ENCODE data around the gene SGF29.
"Not testable (repeated sequence)": the region's sequence is repeated elsewhere in the genome, so short reads cannot be mapped to it uniquely, and the experiment has no call there.

SGF29 gene

DNA sequence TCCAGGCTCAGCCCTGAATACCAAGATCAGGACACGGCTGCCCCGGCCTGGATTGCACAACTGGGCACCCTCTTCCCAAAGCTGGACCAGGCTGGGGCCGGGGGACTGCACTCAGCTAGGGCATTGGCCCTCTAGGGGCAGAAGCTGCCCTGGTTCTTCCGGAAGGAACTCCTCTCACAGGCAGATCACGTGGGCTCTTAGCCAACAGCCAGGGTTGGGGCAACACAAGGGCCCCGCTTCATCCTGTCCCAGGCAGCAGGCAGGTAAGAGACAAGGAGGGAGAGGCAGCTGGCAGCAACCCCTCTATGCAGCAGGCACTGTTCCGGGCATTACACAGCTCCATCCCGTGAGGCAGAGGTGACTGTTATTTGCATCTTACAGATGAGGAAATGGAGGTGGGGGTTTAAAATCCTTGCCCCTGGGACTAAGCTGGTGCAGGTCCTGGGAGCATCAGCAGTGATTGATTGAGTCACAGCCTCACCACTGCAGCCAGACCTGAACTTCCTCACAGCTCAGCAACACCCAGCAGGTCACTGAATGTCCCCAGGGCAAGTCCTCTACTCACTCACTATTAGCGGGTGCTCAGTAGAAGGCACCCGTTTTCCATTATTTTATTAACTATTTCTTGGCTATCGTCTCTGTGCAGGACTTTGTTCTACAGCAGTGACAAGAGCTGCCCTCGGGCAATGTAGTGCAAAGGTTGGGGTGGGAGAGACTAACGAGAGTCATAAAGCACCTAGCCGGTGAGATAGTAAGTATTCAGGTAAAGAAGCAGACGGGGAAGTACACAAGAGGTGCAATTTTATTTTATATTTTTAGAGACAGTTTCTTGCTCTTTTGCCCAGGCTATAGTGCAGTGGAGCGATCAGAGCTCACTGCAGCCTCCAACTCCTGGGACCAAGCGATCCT is 45.9 kb downstream of the SGF29 start:
- WGBS: no CpG with 5 or more reads among the region's 17 CpGs

DNA sequence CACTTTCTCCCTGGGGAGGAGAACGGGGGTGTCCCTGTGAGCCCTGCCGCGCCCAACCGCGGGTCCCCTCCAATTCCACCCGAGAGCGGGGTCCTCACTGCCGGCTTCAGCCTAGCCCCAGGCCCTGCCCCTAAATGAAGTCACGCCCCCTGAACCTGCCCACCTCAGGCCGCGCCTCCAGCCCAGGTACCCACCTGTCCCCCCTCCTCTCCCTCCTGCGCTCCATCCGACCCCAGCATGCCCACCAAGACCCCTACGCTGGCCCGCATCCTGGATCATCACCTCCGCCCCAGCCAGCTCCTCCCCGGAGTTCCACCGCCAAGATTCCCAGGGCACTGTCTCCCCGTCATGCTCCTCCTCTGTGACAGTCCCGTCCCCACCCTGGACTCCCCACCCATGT is 47.2 kb downstream of the SGF29 start:
- not testable (repeated sequence) for H3K79me1 ChIP-seq (replicated peaks; ENCODE audit: low read length, poor library complexity, severe bottlenecking)

More for the DNA sequence above, 45.9 kb downstream of the SGF29 start:
- not testable (repeated sequence) for H2BK15ac ChIP-seq (ENCODE audit: low read depth, poor library complexity, severe bottlenecking); H3K36me3 ChIP-seq (ENCODE audit: control insufficient read depth in 1 of 2, insufficient read depth in 2 of 2, low read depth in 1 of 2, low read length in 2 of 2); H3K23ac ChIP-seq (ENCODE audit: low read length in 2 of 2); H3K4me2 ChIP-seq (ENCODE audit: low read length, poor library complexity, severe bottlenecking); H3K14ac ChIP-seq (ENCODE audit: low read length in 2 of 2); H3K9ac ChIP-seq (ENCODE audit: low read length); H4K8ac ChIP-seq (ENCODE audit: low read length); H3K79me1 ChIP-seq (replicated peaks; ENCODE audit: low read length, poor library complexity, severe bottlenecking); H3K4ac ChIP-seq (ENCODE audit: low read depth in 1 of 2, low read length in 2 of 2); H2BK12ac ChIP-seq (ENCODE audit: low read length in 2 of 2); H3K18ac ChIP-seq (ENCODE audit: low read depth in 1 of 2, low read length in 2 of 2); H3K4me3 ChIP-seq (ENCODE audit: insufficient read depth in 1 of 2, low read depth in 1 of 2, low read length in 2 of 2); DNase-seq; H2AK5ac ChIP-seq (ENCODE audit: low read length, severe bottlenecking); H3K9me3 ChIP-seq (ENCODE audit: control insufficient read depth, low read length); H2AFZ ChIP-seq (ENCODE audit: low read depth, low read length); H2BK5ac ChIP-seq (ENCODE audit: low read depth, low read length, poor library complexity, severe bottlenecking); H4K91ac ChIP-seq (ENCODE audit: low read length); H3K4me1 ChIP-seq (ENCODE audit: control insufficient read depth, insufficient read depth, low read depth, low read length); H3K27ac ChIP-seq (ENCODE audit: low read length, poor library complexity, severe bottlenecking); H2BK120ac ChIP-seq (ENCODE audit: low read depth, low read length)
- H3K27me3 ChIP-seq (ENCODE audit: control insufficient read depth in 1 of 2, insufficient read depth in 1 of 2, low read length in 2 of 2): peaks cover 12 to 33% of the 10 kb centered on the region in 2 experiments

DNA sequence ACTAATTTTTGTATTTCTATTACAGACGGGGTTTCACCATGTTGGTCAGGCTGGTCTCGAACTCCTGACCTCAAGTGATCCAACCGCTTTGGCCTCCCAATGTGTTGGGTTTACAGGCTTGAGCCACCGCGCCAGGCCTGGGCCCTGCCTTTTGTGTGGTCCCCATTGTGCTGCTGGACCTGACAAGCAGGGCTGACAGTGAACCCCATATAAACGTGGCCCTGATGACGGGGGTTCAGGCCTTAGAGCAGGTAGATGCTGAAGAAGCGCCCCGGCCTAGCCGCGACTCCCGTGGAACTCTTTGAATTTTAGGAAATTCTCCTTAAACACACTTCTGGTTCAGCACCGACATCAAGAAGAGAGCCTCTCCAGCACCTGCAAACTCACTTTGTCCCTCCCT is 47.9 kb downstream of the SGF29 start:
- not testable (repeated sequence) for H3K4me1 ChIP-seq (ENCODE audit: control insufficient read depth, insufficient read depth, low read depth, low read length); H2AFZ ChIP-seq (ENCODE audit: low read depth, low read length); DNase-seq; H2BK12ac ChIP-seq (ENCODE audit: low read length in 2 of 2); H3K23ac ChIP-seq (ENCODE audit: low read length in 2 of 2); H4K8ac ChIP-seq (ENCODE audit: low read length); H4K91ac ChIP-seq (ENCODE audit: low read length); H2BK5ac ChIP-seq (ENCODE audit: low read depth, low read length, poor library complexity, severe bottlenecking); H3K9me3 ChIP-seq (ENCODE audit: control insufficient read depth, low read length); H3K9ac ChIP-seq (ENCODE audit: low read length); H2AK5ac ChIP-seq (ENCODE audit: low read length, severe bottlenecking); H3K4me2 ChIP-seq (ENCODE audit: low read length, poor library complexity, severe bottlenecking); H3K4ac ChIP-seq (ENCODE audit: low read depth in 1 of 2, low read length in 2 of 2); H3K79me1 ChIP-seq (replicated peaks; ENCODE audit: low read length, poor library complexity, severe bottlenecking); H2BK120ac ChIP-seq (ENCODE audit: low read depth, low read length); H2BK15ac ChIP-seq (ENCODE audit: low read depth, poor library complexity, severe bottlenecking); H3K18ac ChIP-seq (ENCODE audit: low read depth in 1 of 2, low read length in 2 of 2); H3K14ac ChIP-seq (ENCODE audit: low read length in 2 of 2); H3K4me3 ChIP-seq (ENCODE audit: insufficient read depth in 1 of 2, low read depth in 1 of 2, low read length in 2 of 2); H3K36me3 ChIP-seq (ENCODE audit: control insufficient read depth in 1 of 2, insufficient read depth in 2 of 2, low read depth in 1 of 2, low read length in 2 of 2); H3K27ac ChIP-seq (ENCODE audit: low read length, poor library complexity, severe bottlenecking)
- 87% methylated on average over 12 of the region's 13 CpGs for WGBS
- H3K27me3 ChIP-seq (ENCODE audit: control insufficient read depth in 1 of 2, insufficient read depth in 1 of 2, low read length in 2 of 2): peaks cover 12 to 27% of the 10 kb centered on the region in 2 experiments

More for the DNA sequence above, 47.2 kb downstream of the SGF29 start:
- not testable (repeated sequence) for H3K27ac ChIP-seq (ENCODE audit: low read length, poor library complexity, severe bottlenecking); H3K4ac ChIP-seq (ENCODE audit: low read depth in 1 of 2, low read length in 2 of 2); H3K36me3 ChIP-seq (ENCODE audit: control insufficient read depth in 1 of 2, insufficient read depth in 2 of 2, low read depth in 1 of 2, low read length in 2 of 2); DNase-seq; H2BK15ac ChIP-seq (ENCODE audit: low read depth, poor library complexity, severe bottlenecking); H2BK12ac ChIP-seq (ENCODE audit: low read length in 2 of 2); H2BK120ac ChIP-seq (ENCODE audit: low read depth, low read length); H3K9ac ChIP-seq (ENCODE audit: low read length); H4K91ac ChIP-seq (ENCODE audit: low read length); H2BK5ac ChIP-seq (ENCODE audit: low read depth, low read length, poor library complexity, severe bottlenecking); H3K9me3 ChIP-seq (ENCODE audit: control insufficient read depth, low read length); H3K4me1 ChIP-seq (ENCODE audit: control insufficient read depth, insufficient read depth, low read depth, low read length); H4K8ac ChIP-seq (ENCODE audit: low read length); H2AFZ ChIP-seq (ENCODE audit: low read depth, low read length); H3K4me3 ChIP-seq (ENCODE audit: insufficient read depth in 1 of 2, low read depth in 1 of 2, low read length in 2 of 2); H3K18ac ChIP-seq (ENCODE audit: low read depth in 1 of 2, low read length in 2 of 2); H3K4me2 ChIP-seq (ENCODE audit: low read length, poor library complexity, severe bottlenecking); H2AK5ac ChIP-seq (ENCODE audit: low read length, severe bottlenecking); H3K23ac ChIP-seq (ENCODE audit: low read length in 2 of 2); H3K14ac ChIP-seq (ENCODE audit: low read length in 2 of 2)
- peaks cover 12 to 30% of the 10 kb centered on the region in 2 experiments for H3K27me3 ChIP-seq (ENCODE audit: control insufficient read depth in 1 of 2, insufficient read depth in 1 of 2, low read length in 2 of 2)
- WGBS: 30% methylated on average over 9 of the region's 20 CpGs

DNA sequence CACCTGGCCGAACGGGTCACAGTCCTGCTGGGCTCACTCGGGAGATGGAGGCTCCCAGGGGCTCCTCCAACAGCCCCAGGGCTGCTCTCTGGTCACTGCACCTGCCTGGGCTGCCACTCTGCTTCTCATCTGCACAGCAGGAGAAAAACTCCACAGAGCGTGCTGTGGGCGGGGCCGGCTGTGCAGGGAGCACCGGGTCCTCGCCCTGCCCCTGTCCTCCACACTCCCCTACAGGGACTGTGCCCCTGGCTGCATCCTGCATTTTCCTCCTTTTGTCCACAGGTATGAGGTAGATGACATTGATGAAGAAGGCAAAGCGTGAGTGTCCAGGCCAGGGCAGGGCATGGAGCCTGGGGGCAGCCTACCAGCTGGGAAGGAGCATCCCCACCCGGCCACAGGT is 48.3 kb downstream of the SGF29 start:
- H4K8ac ChIP-seq (ENCODE audit: low read length); H3K4me3 ChIP-seq (ENCODE audit: insufficient read depth in 1 of 2, low read depth in 1 of 2, low read length in 2 of 2); H3K36me3 ChIP-seq (ENCODE audit: control insufficient read depth in 1 of 2, insufficient read depth in 2 of 2, low read depth in 1 of 2, low read length in 2 of 2); H3K9me3 ChIP-seq (ENCODE audit: control insufficient read depth, low read length); H3K4me1 ChIP-seq (ENCODE audit: control insufficient read depth, insufficient read depth, low read depth, low read length); H2BK12ac ChIP-seq (ENCODE audit: low read length in 2 of 2); H2AFZ ChIP-seq (ENCODE audit: low read depth, low read length); H3K4ac ChIP-seq (ENCODE audit: low read depth in 1 of 2, low read length in 2 of 2); H2BK5ac ChIP-seq (ENCODE audit: low read depth, low read length, poor library complexity, severe bottlenecking); H2BK120ac ChIP-seq (ENCODE audit: low read depth, low read length); H3K23ac ChIP-seq (ENCODE audit: low read length in 2 of 2); H3K27ac ChIP-seq (ENCODE audit: low read length, poor library complexity, severe bottlenecking); DNase-seq; H3K79me1 ChIP-seq (replicated peaks; ENCODE audit: low read length, poor library complexity, severe bottlenecking); H3K4me2 ChIP-seq (ENCODE audit: low read length, poor library complexity, severe bottlenecking); H3K14ac ChIP-seq (ENCODE audit: low read length in 2 of 2); H2BK15ac ChIP-seq (ENCODE audit: low read depth, poor library complexity, severe bottlenecking); H3K18ac ChIP-seq (ENCODE audit: low read depth in 1 of 2, low read length in 2 of 2); H4K91ac ChIP-seq (ENCODE audit: low read length); H3K9ac ChIP-seq (ENCODE audit: low read length); H2AK5ac ChIP-seq (ENCODE audit: low read length, severe bottlenecking): not testable (repeated sequence)
- H3K27me3 ChIP-seq (ENCODE audit: control insufficient read depth in 1 of 2, insufficient read depth in 1 of 2, low read length in 2 of 2): peaks cover 12 to 22% of the 10 kb centered on the region in 2 experiments
- WGBS: no CpG with 5 or more reads among the region's 10 CpGs
